ENCODE results near the gene FRA10AC1.

DNA sequence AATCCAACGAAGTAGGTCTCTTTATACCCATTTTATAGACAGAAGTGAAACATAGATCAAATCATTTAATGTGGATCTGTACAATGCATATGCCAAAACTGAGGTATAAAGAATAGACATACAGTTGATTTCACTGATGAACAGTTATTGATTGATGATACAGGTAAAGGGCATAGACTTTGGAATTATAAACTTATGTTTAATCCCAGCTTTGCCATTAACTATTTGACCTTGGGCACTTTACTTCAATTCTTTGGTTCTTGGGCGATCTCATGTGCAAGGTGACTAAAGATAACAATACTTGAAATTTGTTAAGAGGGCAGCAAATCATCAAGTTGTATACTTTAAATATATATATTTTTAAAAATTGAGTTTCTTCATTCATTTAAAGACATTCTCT is 28.6 kb downstream of the FRA10AC1 start:
- TF ChIP-seq, protein P1, sequence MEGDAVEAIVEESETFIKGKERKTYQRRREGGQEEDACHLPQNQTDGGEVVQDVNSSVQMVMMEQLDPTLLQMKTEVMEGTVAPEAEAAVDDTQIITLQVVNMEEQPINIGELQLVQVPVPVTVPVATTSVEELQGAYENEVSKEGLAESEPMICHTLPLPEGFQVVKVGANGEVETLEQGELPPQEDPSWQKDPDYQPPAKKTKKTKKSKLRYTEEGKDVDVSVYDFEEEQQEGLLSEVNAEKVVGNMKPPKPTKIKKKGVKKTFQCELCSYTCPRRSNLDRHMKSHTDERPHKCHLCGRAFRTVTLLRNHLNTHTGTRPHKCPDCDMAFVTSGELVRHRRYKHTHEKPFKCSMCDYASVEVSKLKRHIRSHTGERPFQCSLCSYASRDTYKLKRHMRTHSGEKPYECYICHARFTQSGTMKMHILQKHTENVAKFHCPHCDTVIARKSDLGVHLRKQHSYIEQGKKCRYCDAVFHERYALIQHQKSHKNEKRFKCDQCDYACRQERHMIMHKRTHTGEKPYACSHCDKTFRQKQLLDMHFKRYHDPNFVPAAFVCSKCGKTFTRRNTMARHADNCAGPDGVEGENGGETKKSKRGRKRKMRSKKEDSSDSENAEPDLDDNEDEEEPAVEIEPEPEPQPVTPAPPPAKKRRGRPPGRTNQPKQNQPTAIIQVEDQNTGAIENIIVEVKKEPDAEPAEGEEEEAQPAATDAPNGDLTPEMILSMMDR (IDR thresholded peaks at IDR 0.05; ENCODE audit: low read depth, low read length, poor library complexity, severe bottlenecking): no peak
- no peak for TF ChIP-seq EZH2phosphoT487 (IDR thresholded peaks at IDR 0.05; ENCODE audit: borderline replicate concordance, low read length)
